NB4 (cell line): ENCODE data around the gene ZNF841.
A peak's percentile ranks its signal among the peaks of the same experiment; 100 is the strongest.

ENCODE experiments used
- DNase-seq: peaks from one replicate; pipeline ENCODE4 v3.0.0; 2010; ENCODE audit warnings: low read depth
- H3K4me3 ChIP-seq: one replicate; pipeline ENCODE4 v1.5.1; 2011; ENCODE audit warnings: mild to moderate bottlenecking, low read depth, low read length, moderate library complexity
- CTCF ChIP-seq: IDR thresholded peaks from one replicate; pipeline ENCODE4 v1.5.1; 2012; ENCODE audit warnings: low read depth, low read length
- MAX ChIP-seq: IDR thresholded peaks from 2 replicates; pipeline ENCODE4 v1.6.1; 2011; ENCODE audit warnings: low read depth, low read length
- MYC ChIP-seq: IDR thresholded peaks from 2 replicates; pipeline ENCODE4 v1.6.1; 2011; ENCODE audit warnings: low read depth, low read length
- POLR2A ChIP-seq: IDR thresholded peaks from 2 replicates; pipeline ENCODE4 v1.6.1; 2011; ENCODE audit warnings: mild to moderate bottlenecking; ENCODE audit not compliant: insufficient read length; ENCODE audit errors: extremely low read depth

ZNF841 gene

GRCh38 chr19:52095172-52096014 is at the start of gene ZNF841:
Gene ZNF841, minus strand, starts transcription at chr19:52095765. Its CDS starts 10,964 bp downstream, at chr19:52084801.
- DNase-seq, result peak; percentile 94
- H3K4me3 ChIP-seq, result peak within 1 kb of the TSS; percentile 94
- TF ChIP-seq CTCF, result no peak
- TF ChIP-seq MAX, result peak; percentile 47; the same call in 1 of the 2 replicates
- TF ChIP-seq POLR2A, result peak; percentile 73
- TF ChIP-seq MYC, result peak; percentile 22; the same call in 1 of the 2 replicates

- no peak overlapping the region for H3K4me3 ChIP-seq
- TF ChIP-seq CTCF (no peak), MAX (no peak), MYC (no peak), POLR2A (no peak)
- no peak for DNase-seq
These were observed 46.5 kb upstream of the ZNF841 start for GRCh38 chr19:52142001-52142595.

- DNase-seq, result no peak
- no peak overlapping the region for H3K4me3 ChIP-seq
- TF ChIP-seq CTCF, result no peak
- no peak for TF ChIP-seq MYC
- TF ChIP-seq POLR2A, result no peak
- no peak for TF ChIP-seq MAX
These were observed 45.6 kb upstream of the ZNF841 start for GRCh38 chr19:52141203-52141602.

GRCh38 chr19:52140032-52140710 is 44.6 kb upstream of the ZNF841 start:
- H3K4me3 ChIP-seq, result peak overlapping the region; percentile 44
- peak; percentile 37 for TF ChIP-seq MAX
- no peak for TF ChIP-seq CTCF
- no peak for TF ChIP-seq POLR2A
- peak; percentile 56; the same call in 1 of the 2 replicates for TF ChIP-seq MYC
- DNase-seq, result no peak

- peak within 1 kb of the TSS; percentile 86 for H3K4me3 ChIP-seq
- peak; percentile 95 for DNase-seq
- TF ChIP-seq MAX (peak; percentile 42; the same call in 1 of the 2 replicates), CTCF (peak; percentile 71), POLR2A (peak; percentile 70), MYC (peak; percentile 51; the same call in 1 of the 2 replicates)
These were observed 43.9 kb upstream of the ZNF841 start, which contains the start of gene ZNF616 for GRCh38 chr19:52139252-52140031. Gene ZNF616, minus strand, starts transcription at chr19:52139938. Its CDS starts 9,426 bp downstream, at chr19:52130512.
